Measurements from ENCODE around the gene MMP8.

- no peak for TF ChIP-seq CTCF (conservative IDR thresholded peaks at IDR 0.05; ENCODE audit: low read length)
- TF ChIP-seq EZH2phosphoT487 (IDR thresholded peaks at IDR 0.05; ENCODE audit: borderline replicate concordance) = no peak
These were observed 46.6 kb upstream of the MMP8 start for GRCh38 chr11:102771351-102771750.
